Esophagus muscularis mucosa (tissue), 3 donors: ENCODE measurements around the gene MAGI2.

Source experiments
- POLR2AphosphoS5 ChIP-seq, 2 donors: sonication (generic); formaldehyde crosslinking; IDR thresholded peaks; one replicate each; pipeline ENCODE4 v1.6.1; 2017; ENCODE audit warnings: antibody characterized with exemption in 2 of 2
- TF ChIP-seq, protein P1 (sequence below), 3 experiments: fragments of 200-600 bp in 2 of 3; fragments of 450-650 bp in 1 of 3; sonication (generic) in 2 of 3; IDR thresholded peaks; one replicate each; pipeline ENCODE4 v1.5.1; 2017 to 2019; ENCODE audit warnings: antibody characterized with exemption in 3 of 3, mild to moderate bottlenecking in 2 of 3, moderate library complexity in 1 of 3

DNA sequence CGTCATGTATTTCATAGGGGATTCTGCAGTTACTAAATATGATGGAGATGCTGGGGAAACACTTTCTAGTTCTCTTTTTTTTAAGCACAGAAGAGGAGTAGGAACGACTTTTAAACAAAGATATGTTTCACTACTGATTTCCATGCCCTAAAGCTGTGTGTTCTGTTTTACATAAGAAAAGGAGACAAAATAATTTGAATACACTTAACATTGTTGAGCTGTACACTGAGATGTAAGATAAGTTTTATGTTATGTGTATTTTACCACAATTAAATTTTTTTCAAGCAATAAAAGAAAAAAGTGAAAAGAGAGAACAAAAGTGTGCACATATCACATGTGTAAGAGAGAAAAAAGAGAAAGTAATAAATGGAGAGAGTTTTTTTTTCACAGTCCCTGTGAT lies 1246.7 kb downstream of the MAGI2 start:
- no peak for TF ChIP-seq POLR2AphosphoS5 (IDR thresholded peaks at IDR 0.05)
- TF ChIP-seq, protein P1, sequence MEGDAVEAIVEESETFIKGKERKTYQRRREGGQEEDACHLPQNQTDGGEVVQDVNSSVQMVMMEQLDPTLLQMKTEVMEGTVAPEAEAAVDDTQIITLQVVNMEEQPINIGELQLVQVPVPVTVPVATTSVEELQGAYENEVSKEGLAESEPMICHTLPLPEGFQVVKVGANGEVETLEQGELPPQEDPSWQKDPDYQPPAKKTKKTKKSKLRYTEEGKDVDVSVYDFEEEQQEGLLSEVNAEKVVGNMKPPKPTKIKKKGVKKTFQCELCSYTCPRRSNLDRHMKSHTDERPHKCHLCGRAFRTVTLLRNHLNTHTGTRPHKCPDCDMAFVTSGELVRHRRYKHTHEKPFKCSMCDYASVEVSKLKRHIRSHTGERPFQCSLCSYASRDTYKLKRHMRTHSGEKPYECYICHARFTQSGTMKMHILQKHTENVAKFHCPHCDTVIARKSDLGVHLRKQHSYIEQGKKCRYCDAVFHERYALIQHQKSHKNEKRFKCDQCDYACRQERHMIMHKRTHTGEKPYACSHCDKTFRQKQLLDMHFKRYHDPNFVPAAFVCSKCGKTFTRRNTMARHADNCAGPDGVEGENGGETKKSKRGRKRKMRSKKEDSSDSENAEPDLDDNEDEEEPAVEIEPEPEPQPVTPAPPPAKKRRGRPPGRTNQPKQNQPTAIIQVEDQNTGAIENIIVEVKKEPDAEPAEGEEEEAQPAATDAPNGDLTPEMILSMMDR (IDR thresholded peaks at IDR 0.05): no peak
